NCI-H1048 (cell line): ENCODE results near the gene NAV2.

Source experiments
- DNase-seq: peaks from one replicate; lab custom pipeline; 2025; lab: John Stamatoyannopoulos, UW

The NAV2 gene

GRCh38 chr11:20160425-20161229 lies 448.0 kb downstream of the NAV2 start, which contains the start of gene DBX1:
DBX1 (minus strand) TSS chr11:20160475; CDS start chr11:20160324, 151 bp downstream.
- no peak for DNase-seq

- DNase-seq, result no peak
Observed at GRCh38 chr11:20161230-20161918, 448.7 kb downstream of the NAV2 start.

GRCh38 chr11:20161923-20162744 lies 449.5 kb downstream of the NAV2 start:
- DNase-seq, result no peak

GRCh38 chr11:20162824-20163782 lies 450.5 kb downstream of the NAV2 start:
- DNase-seq, result no peak

- no peak for DNase-seq
Observed at GRCh38 chr11:20163783-20164481, 451.3 kb downstream of the NAV2 start.
